ENCODE data around the gene ADK.

DNA sequence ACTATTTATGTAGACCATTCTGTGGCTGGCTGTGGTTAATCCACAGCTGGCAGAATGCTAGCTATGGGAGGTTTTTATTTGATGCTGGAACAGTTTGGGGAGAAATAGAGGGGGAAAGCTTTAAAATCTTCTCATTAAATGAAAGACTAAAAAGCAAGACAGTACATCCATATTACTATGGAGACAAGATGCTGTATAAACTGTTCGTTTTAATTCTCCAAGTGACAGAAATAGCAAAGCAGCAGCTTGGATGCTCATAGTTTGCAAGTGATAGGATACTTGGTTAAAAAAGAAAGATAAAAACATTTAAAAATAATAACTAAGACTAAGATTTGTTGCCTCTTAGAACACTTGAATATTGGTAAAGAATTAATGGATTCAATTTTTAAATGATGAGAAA is 370.5 kb downstream of the ADK start:
- TF ChIP-seq CHD4 (IDR thresholded peaks at IDR 0.05; ENCODE audit: borderline replicate concordance, low read length) (no peak), BORCS8-MEF2B (CRISPR knock-in tag; IDR thresholded peaks at IDR 0.05) (no peak), ELF4 (CRISPR knock-in tag; IDR thresholded peaks at IDR 0.05; ENCODE audit: borderline replicate concordance) (no peak), ZNF33A (CRISPR knock-in tag; IDR thresholded peaks at IDR 0.05; ENCODE audit: borderline replicate concordance) (no peak), ARNT2 (CRISPR knock-in tag; IDR thresholded peaks at IDR 0.05; ENCODE audit: low read depth) (no peak), ZSCAN12 (CRISPR knock-in tag; IDR thresholded peaks at IDR 0.05) (no peak), POLR2AphosphoS5 (IDR thresholded peaks at IDR 0.05; ENCODE audit: low read depth, low read length) (no peak), POLR2A (IDR thresholded peaks at IDR 0.05; ENCODE audit: insufficient read depth in 1 of 2, low read depth in 2 of 2, low read length in 2 of 2) (no peak), KMT2A (CRISPR knock-in tag; IDR thresholded peaks at IDR 0.05) (no peak)
- TF ChIP-seq, protein P1, sequence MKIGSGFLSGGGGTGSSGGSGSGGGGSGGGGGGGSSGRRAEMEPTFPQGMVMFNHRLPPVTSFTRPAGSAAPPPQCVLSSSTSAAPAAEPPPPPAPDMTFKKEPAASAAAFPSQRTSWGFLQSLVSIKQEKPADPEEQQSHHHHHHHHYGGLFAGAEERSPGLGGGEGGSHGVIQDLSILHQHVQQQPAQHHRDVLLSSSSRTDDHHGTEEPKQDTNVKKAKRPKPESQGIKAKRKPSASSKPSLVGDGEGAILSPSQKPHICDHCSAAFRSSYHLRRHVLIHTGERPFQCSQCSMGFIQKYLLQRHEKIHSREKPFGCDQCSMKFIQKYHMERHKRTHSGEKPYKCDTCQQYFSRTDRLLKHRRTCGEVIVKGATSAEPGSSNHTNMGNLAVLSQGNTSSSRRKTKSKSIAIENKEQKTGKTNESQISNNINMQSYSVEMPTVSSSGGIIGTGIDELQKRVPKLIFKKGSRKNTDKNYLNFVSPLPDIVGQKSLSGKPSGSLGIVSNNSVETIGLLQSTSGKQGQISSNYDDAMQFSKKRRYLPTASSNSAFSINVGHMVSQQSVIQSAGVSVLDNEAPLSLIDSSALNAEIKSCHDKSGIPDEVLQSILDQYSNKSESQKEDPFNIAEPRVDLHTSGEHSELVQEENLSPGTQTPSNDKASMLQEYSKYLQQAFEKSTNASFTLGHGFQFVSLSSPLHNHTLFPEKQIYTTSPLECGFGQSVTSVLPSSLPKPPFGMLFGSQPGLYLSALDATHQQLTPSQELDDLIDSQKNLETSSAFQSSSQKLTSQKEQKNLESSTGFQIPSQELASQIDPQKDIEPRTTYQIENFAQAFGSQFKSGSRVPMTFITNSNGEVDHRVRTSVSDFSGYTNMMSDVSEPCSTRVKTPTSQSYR (CRISPR knock-in tag; IDR thresholded peaks at IDR 0.05; ENCODE audit: borderline replicate concordance), result no peak
- TF ChIP-seq, protein P2, sequence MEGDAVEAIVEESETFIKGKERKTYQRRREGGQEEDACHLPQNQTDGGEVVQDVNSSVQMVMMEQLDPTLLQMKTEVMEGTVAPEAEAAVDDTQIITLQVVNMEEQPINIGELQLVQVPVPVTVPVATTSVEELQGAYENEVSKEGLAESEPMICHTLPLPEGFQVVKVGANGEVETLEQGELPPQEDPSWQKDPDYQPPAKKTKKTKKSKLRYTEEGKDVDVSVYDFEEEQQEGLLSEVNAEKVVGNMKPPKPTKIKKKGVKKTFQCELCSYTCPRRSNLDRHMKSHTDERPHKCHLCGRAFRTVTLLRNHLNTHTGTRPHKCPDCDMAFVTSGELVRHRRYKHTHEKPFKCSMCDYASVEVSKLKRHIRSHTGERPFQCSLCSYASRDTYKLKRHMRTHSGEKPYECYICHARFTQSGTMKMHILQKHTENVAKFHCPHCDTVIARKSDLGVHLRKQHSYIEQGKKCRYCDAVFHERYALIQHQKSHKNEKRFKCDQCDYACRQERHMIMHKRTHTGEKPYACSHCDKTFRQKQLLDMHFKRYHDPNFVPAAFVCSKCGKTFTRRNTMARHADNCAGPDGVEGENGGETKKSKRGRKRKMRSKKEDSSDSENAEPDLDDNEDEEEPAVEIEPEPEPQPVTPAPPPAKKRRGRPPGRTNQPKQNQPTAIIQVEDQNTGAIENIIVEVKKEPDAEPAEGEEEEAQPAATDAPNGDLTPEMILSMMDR (CRISPR knock-in tag; IDR thresholded peaks at IDR 0.05), result no peak
- TF ChIP-seq, protein P3, sequence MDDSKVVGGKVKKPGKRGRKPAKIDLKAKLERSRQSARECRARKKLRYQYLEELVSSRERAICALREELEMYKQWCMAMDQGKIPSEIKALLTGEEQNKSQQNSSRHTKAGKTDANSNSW (CRISPR knock-in tag; IDR thresholded peaks at IDR 0.05; ENCODE audit: borderline replicate concordance), result no peak
